Fibroblast of mammary gland (primary cell): ENCODE results near the gene KIAA0825.

Source experiments
- DNase-seq: peaks from one replicate; pipeline ENCODE4 v3.0.0-alpha.2; 2010; ENCODE audit warnings: low read depth
- H3K4me3 ChIP-seq: 2 replicates; pipeline ENCODE4 v1.5.1; 2011; ENCODE audit warnings: low read depth, mild to moderate bottlenecking, low read length, moderate library complexity; ENCODE audit not compliant: control insufficient read depth
- CTCF ChIP-seq: conservative IDR thresholded peaks from 2 replicates; pipeline ENCODE4 v1.5.1; 2011; ENCODE audit warnings: low read depth, low read length, inconsistent platforms; ENCODE audit not compliant: control insufficient read depth, insufficient read depth

Gene KIAA0825

GRCh38 chr5:94649874-94650273 lies 31.5 kb upstream of the KIAA0825 start:
- DNase-seq = no peak
- H3K4me3 ChIP-seq = no peak overlapping the region
- no peak for TF ChIP-seq CTCF

- DNase-seq = no peak
- TF ChIP-seq CTCF = no peak
- H3K4me3 ChIP-seq = no peak overlapping the region
These were observed 28.4 kb upstream of the KIAA0825 start for GRCh38 chr5:94646758-94647157.

- TF ChIP-seq CTCF = no peak
- DNase-seq = no peak
- no peak overlapping the region for H3K4me3 ChIP-seq
These were observed 26.6 kb upstream of the KIAA0825 start for GRCh38 chr5:94645053-94645452.

- DNase-seq = no peak
- TF ChIP-seq CTCF = no peak
- H3K4me3 ChIP-seq = no peak overlapping the region
These were observed 21.8 kb upstream of the KIAA0825 start for GRCh38 chr5:94640176-94640575.

GRCh38 chr5:94632024-94632423 lies 13.6 kb upstream of the KIAA0825 start:
- no peak for DNase-seq
- TF ChIP-seq CTCF = no peak
- H3K4me3 ChIP-seq = no peak overlapping the region

- H3K4me3 ChIP-seq = no peak overlapping the region
- no peak for DNase-seq
- TF ChIP-seq CTCF = no peak
These were observed 8.8 kb upstream of the KIAA0825 start for GRCh38 chr5:94627191-94627590.

GRCh38 chr5:94623877-94624276 lies 5.5 kb upstream of the KIAA0825 start:
- no peak for DNase-seq

More at GRCh38 chr5:94623877-94624276, 5.5 kb upstream of the KIAA0825 start:
- no peak for TF ChIP-seq CTCF
- H3K4me3 ChIP-seq = no peak overlapping the region
